GM18498 (cell line): ENCODE measurements around the gene SPOPL.

Source experiments
- ATAC-seq: cut with Tn5 transposase; IDR thresholded peaks from one replicate; pipeline ENCODE4 v1.9.1; 2021; ENCODE audit warnings: mild to moderate bottlenecking, moderate library complexity; ENCODE audit not compliant: unreplicated experiment

Gene SPOPL

GRCh38 chr2:138596403-138596802, 94.8 kb downstream of the SPOPL start:
- no peak for ATAC-seq

- no peak for ATAC-seq
These were observed 99.3 kb downstream of the SPOPL start for GRCh38 chr2:138600732-138601457.

- ATAC-seq: no peak
These were observed 100.0 kb downstream of the SPOPL start for GRCh38 chr2:138601458-138602165.

- ATAC-seq: no peak
These were observed 100.5 kb downstream of the SPOPL start for GRCh38 chr2:138602166-138602460.

GRCh38 chr2:138607746-138608145, 106.2 kb downstream of the SPOPL start:
- ATAC-seq: no peak

GRCh38 chr2:138609446-138609845, 107.9 kb downstream of the SPOPL start:
- ATAC-seq: no peak

- no peak for ATAC-seq
These were observed 108.8 kb downstream of the SPOPL start for GRCh38 chr2:138610201-138610953.

GRCh38 chr2:138615257-138615656, 113.7 kb downstream of the SPOPL start:
- no peak for ATAC-seq

- no peak for ATAC-seq
These were observed 115.5 kb downstream of the SPOPL start for GRCh38 chr2:138617026-138617425.

GRCh38 chr2:138618971-138619370, 117.4 kb downstream of the SPOPL start:
- ATAC-seq: no peak

GRCh38 chr2:138620431-138620830, 118.9 kb downstream of the SPOPL start:
- no peak for ATAC-seq

GRCh38 chr2:138621139-138621538, 119.6 kb downstream of the SPOPL start:
- no peak for ATAC-seq

- peak; percentile 56 for ATAC-seq
These were observed 121.0 kb downstream of the SPOPL start for GRCh38 chr2:138622613-138623012.
